Prostate gland (tissue), 2 donors: ENCODE measurements around the gene JMJD7. TPM values are rescaled to one million over a fixed set of nuclear protein-coding genes. Genes with fewer than 3 reads are reported as not detected.

Source experiments
- DNase-seq: peaks from one replicate; pipeline ENCODE4 v3.0.0-alpha.2; 2019; ENCODE audit warnings: low spot score
- H3K27ac ChIP-seq, 2 donors: fragments of 200-600 bp; sonication (generic); 2 replicates each; pipeline ENCODE4 v1.5.1; 2017 to 2019
- H3K27me3 ChIP-seq: fragments of 200-600 bp; sonication (generic); replicated peaks from 2 replicates; pipeline ENCODE4 v1.5.1; 2019; ENCODE audit not compliant: insufficient read depth
- H3K36me3 ChIP-seq, 2 donors: fragments of 200-600 bp; sonication (generic); 1 replicate in 1 of 2; 2 replicates in 1 of 2; pipeline versions ENCODE4 v1.5.1 to v1.8.1; 2017 to 2019
- H3K4me1 ChIP-seq: fragments of 200-600 bp; sonication (generic); replicated peaks from 2 replicates; pipeline ENCODE4 v1.5.1; 2019
- H3K4me3 ChIP-seq, 2 donors: fragments of 200-600 bp; sonication (generic); 2 replicates each; pipeline ENCODE4 v1.5.1; 2017 to 2019
- H3K9me3 ChIP-seq: fragments of 200-600 bp; sonication (generic); 2 replicates; pipeline ENCODE4 v1.5.1; 2017
- POLR2A ChIP-seq: fragments of 450-650 bp; IDR thresholded peaks from one replicate; pipeline ENCODE4 v1.6.1; 2016; ENCODE audit warnings: antibody characterized with exemption, mild to moderate bottlenecking
- POLR2AphosphoS5 ChIP-seq: sonication (generic); formaldehyde crosslinking; IDR thresholded peaks from one replicate; pipeline ENCODE4 v1.6.1; 2017; ENCODE audit warnings: antibody characterized with exemption
- WGBS: methylation state at CpG from one replicate; pipeline ENCODE4 v1.1.5; 2018; 5-methylcytosine and 5-hydroxymethylcytosine counted together
- intact Hi-C: fragments of 100-400 bp; cut with DNase I; formaldehyde crosslinking; loops from one replicate; pipeline ENCODE4 v1.14.2; 2022
- total RNA-seq, 2 donors: library from RNA; depleted of rRNA; stranded (reverse); fragments of >200 nt; gene quantifications; one replicate each; pipeline ENCODE4 v1.1.0, GENCODE V29; 2016
- TF ChIP-seq, protein P1 (sequence below), 4 experiments: fragments of 200-600 bp in 2 of 4; fragments of 450-650 bp in 2 of 4; sonication (generic) in 2 of 4; IDR thresholded peaks; 1 replicate in 3 of 4; 2 replicates in 1 of 4; pipeline ENCODE4 v1.5.1; 2016 to 2019; ENCODE audit warnings: antibody characterized with exemption in 4 of 4, mild to moderate bottlenecking in 2 of 4, moderate library complexity in 2 of 4

The JMJD7 gene
- total RNA-seq, 2 donors from 2014 or later = 20.7 to 56.6 TPM

DNA sequence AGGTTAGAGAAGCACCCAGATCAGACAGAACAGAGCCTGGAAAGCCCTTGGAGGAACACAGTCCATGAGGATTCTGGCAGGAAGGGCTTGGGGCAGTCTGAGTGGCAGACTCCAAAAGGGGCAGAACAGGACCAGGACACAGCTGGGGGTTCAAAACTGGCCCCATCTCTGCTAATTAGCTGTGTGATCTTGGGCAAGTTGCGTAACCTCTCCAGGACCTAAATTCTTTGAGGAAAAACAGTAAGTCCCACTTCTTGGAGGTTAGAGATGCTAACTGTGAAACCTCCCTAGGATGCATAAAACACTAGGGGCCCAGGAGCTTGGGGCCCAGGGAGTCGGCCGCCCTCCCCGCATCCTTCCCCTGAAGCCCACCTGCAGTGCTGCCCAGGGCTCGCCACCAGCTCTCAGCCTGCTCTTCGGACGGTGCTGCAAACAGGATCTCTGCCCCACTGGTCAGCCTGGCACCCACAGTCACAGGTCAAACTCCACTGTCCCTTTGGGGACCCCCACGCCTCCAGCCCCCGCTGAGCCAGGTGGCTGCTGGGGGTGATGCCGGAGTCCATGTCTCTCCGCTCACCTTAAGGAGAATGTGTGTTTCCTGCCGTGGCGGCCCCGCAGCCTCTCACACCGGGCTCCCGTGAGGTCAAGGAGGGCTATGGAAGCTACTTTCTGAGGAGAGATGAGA lies 22.7 kb downstream of the JMJD7 start:
- WGBS = 83% methylated on average over 16 of the region's 16 CpGs
- no peak for DNase-seq
- Histone ChIP-seq H3K27me3 (no peaks in the 10 kb centered on the region), H3K27ac (no peak overlapping the region), H3K9me3 (no peaks in the 10 kb centered on the region), H3K4me1 (no peaks in the 10 kb centered on the region), H3K36me3 (peaks cover 2 to 12% of the 10 kb centered on the region in 2 donors), H3K4me3 (no peak overlapping the region)
- intact Hi-C loops = no loop called here
- TF ChIP-seq, protein P1, sequence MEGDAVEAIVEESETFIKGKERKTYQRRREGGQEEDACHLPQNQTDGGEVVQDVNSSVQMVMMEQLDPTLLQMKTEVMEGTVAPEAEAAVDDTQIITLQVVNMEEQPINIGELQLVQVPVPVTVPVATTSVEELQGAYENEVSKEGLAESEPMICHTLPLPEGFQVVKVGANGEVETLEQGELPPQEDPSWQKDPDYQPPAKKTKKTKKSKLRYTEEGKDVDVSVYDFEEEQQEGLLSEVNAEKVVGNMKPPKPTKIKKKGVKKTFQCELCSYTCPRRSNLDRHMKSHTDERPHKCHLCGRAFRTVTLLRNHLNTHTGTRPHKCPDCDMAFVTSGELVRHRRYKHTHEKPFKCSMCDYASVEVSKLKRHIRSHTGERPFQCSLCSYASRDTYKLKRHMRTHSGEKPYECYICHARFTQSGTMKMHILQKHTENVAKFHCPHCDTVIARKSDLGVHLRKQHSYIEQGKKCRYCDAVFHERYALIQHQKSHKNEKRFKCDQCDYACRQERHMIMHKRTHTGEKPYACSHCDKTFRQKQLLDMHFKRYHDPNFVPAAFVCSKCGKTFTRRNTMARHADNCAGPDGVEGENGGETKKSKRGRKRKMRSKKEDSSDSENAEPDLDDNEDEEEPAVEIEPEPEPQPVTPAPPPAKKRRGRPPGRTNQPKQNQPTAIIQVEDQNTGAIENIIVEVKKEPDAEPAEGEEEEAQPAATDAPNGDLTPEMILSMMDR (IDR thresholded peaks at IDR 0.05) = no peak
- no peak for TF ChIP-seq POLR2AphosphoS5
- TF ChIP-seq POLR2A = no peak

DNA sequence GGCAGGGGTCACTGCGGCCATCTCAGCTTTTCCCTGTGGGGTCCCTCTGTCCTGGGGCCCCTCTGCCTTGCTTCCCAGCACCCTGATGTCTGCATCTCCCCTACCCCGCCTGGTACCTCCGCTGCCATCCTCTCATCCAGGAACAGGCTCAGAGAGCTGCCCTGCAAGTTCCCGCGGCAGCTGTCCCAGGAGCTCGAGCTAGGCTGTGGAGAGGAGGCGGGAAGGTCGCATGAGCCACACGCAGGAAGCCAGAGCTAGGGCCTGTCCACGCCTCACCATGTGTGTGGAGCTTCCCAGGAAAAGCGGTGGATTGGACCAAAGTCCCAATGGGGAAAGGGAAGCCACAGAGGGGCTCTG lies 23.3 kb downstream of the JMJD7 start:
- 59% methylated on average over 11 of the region's 11 CpGs for WGBS
- TF ChIP-seq, protein P1 (IDR thresholded peaks at IDR 0.05) = no peak
- TF ChIP-seq POLR2A = no peak
- TF ChIP-seq POLR2AphosphoS5 = no peak
- H3K27me3 ChIP-seq = no peaks in the 10 kb centered on the region
- no peak for DNase-seq
- no peaks in the 10 kb centered on the region for H3K9me3 ChIP-seq
- intact Hi-C loops = no loop called here
- no peak overlapping the region for H3K27ac ChIP-seq
- H3K4me3 ChIP-seq = no peak overlapping the region
- H3K4me1 ChIP-seq = no peaks in the 10 kb centered on the region
- H3K36me3 ChIP-seq = peaks cover 2 to 12% of the 10 kb centered on the region in 2 donors

DNA sequence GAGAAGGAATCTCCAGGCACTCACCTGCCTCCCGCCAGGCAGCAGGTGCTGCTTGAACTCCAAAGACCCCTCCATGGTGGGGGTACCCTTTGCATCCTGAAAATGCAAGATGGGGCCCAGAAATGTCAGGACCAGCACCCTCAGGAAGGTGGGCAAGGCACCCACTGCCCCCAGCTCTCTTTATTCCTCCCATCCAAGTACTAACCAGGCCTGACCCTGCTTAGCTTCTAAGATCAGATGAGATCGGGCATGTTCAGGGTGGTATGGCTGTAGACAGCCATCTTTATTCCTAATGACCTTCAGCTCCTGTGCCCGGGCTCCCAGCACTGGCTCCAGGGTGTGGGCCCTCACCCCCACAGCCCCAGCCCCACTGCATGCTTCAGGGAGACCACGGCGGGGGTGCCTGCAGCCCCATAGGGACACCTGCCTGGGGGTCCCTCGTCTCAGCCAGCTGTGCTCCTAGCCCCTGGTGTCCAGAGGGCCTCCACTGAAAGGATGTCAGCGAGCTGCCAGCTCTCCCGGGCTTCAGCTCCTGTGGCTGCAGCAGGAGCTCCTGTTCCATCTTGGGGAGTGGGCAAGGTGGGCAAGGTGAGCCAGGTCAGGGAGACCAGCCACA lies 24.0 kb downstream of the JMJD7 start:
- no peak for TF ChIP-seq POLR2A
- TF ChIP-seq, protein P1 (IDR thresholded peaks at IDR 0.05) = no peak
- no peak for TF ChIP-seq POLR2AphosphoS5
- no peaks in the 10 kb centered on the region for H3K4me1 ChIP-seq
- peaks cover 2 to 11% of the 10 kb centered on the region in 2 donors for H3K36me3 ChIP-seq
- WGBS = 75% methylated on average over 8 of the region's 8 CpGs
- no peak overlapping the region for H3K27ac ChIP-seq
- no peak overlapping the region for H3K4me3 ChIP-seq
- no peak for DNase-seq
- H3K27me3 ChIP-seq = no peaks in the 10 kb centered on the region
- intact Hi-C loops = no loop called here
- H3K9me3 ChIP-seq = no peaks in the 10 kb centered on the region

DNA sequence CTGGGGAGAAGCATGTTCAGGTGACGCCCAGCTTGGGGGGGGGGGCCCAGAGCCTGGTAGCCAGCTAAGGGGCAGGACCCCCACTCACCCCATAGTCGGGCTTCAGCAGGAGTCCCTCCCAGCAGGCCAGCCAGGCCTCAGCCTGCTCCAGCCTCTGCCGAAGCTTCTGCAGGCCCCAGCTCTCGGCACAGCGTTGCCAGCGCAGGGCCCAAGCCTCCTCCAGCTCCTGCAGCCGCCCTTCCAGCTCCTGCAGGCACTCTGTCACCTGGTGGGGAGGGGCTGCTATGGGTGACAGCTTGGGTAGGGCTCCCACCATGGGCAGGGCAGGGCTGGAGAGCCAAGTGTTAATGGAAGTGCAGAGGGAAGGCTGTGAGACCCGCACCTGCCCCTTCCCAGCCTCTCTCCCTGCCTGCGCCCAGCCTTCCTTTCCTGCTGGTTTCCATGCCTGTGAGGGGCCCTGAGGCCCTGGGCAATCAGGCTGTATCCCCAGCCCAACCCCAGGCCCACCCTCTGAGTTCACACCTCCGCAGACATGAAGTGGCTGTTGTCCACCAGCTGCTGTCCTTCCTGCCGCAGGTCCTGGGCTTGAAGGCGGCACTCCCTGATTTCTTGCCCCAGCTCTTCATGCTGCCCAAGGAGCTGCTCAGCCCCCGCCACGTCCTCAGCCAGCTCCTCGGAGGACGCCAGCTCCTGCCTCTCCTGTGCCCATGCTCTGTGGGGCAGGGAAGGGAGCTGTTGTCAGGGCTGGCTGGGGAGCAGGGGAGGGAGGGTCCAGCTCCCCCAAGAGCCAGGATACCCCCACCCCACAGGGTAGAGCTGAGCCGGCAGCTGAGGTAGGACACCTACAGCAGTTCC lies 25.1 kb downstream of the JMJD7 start:
- intact Hi-C loops = no loop called here
- Histone ChIP-seq H3K4me1 (no peaks in the 10 kb centered on the region), H3K27me3 (no peaks in the 10 kb centered on the region), H3K27ac (no peak overlapping the region), H3K4me3 (no peak overlapping the region), H3K36me3 (peaks cover 2 to 3% of the 10 kb centered on the region in 2 donors), H3K9me3 (no peaks in the 10 kb centered on the region)
- WGBS = 65% methylated on average over 17 of the region's 17 CpGs
- TF ChIP-seq, protein P1 (IDR thresholded peaks at IDR 0.05) = no peak
- TF ChIP-seq POLR2A (no peak), POLR2AphosphoS5 (no peak)
- no peak for DNase-seq
